ENCODE results near the gene CDKL2. TPM values are rescaled to one million over a fixed set of nuclear protein-coding genes. Genes with fewer than 3 reads are reported as not detected.
A peak's percentile ranks its signal among the peaks of the same experiment; 100 is the strongest.

CDKL2 gene
- total RNA-seq, 1 experiment from 2014 or later: 1.8 TPM

- DNase-seq (ENCODE audit: low read depth): peak; percentile 30
- in situ Hi-C loops (cut with HindIII; ENCODE audit: low pct_unique_long_range_greater_than_20kb, low sequenced_read_pairs): no loop called here
Observed at GRCh38 chr4:75653845-75654503, 23.6 kb upstream of the CDKL2 start.

GRCh38 chr4:75644095-75644494 lies 13.8 kb upstream of the CDKL2 start:
- DNase-seq (ENCODE audit: low read depth): no peak
- in situ Hi-C loops (cut with HindIII; ENCODE audit: low pct_unique_long_range_greater_than_20kb, low sequenced_read_pairs): no loop called here

GRCh38 chr4:75643651-75644050 lies 13.3 kb upstream of the CDKL2 start:
- no peak for DNase-seq (ENCODE audit: low read depth)
- in situ Hi-C loops (cut with HindIII; ENCODE audit: low pct_unique_long_range_greater_than_20kb, low sequenced_read_pairs): no loop called here

- in situ Hi-C loops (cut with HindIII; ENCODE audit: low pct_unique_long_range_greater_than_20kb, low sequenced_read_pairs): no loop called here
- no peak for DNase-seq (ENCODE audit: low read depth)
Observed at GRCh38 chr4:75639124-75639695, 8.9 kb upstream of the CDKL2 start.

- no peak for DNase-seq (ENCODE audit: low read depth)
- in situ Hi-C loops (cut with HindIII; ENCODE audit: low pct_unique_long_range_greater_than_20kb, low sequenced_read_pairs): no loop called here
Observed at GRCh38 chr4:75637827-75638226, 7.5 kb upstream of the CDKL2 start.

GRCh38 chr4:75637176-75637575 lies 6.8 kb upstream of the CDKL2 start:
- DNase-seq (ENCODE audit: low read depth): peak; percentile 44
- in situ Hi-C loops (cut with HindIII; ENCODE audit: low pct_unique_long_range_greater_than_20kb, low sequenced_read_pairs): no loop called here

- in situ Hi-C loops (cut with HindIII; ENCODE audit: low pct_unique_long_range_greater_than_20kb, low sequenced_read_pairs): no loop called here
- DNase-seq (ENCODE audit: low read depth): no peak
Observed at GRCh38 chr4:75634951-75635350, 4.6 kb upstream of the CDKL2 start.

GRCh38 chr4:75634281-75634680 lies 4.0 kb upstream of the CDKL2 start:
- in situ Hi-C loops (cut with HindIII; ENCODE audit: low pct_unique_long_range_greater_than_20kb, low sequenced_read_pairs): no loop called here

GRCh38 chr4:75633846-75634245 lies 3.5 kb upstream of the CDKL2 start:
- DNase-seq (ENCODE audit: low read depth): peak; percentile 12

More at GRCh38 chr4:75634281-75634680, 4.0 kb upstream of the CDKL2 start:
- no peak for DNase-seq (ENCODE audit: low read depth)

GRCh38 chr4:75630937-75631329 lies 605 bp upstream of the CDKL2 start:
- DNase-seq (ENCODE audit: low read depth): no peak
- in situ Hi-C loops (cut with HindIII; ENCODE audit: low pct_unique_long_range_greater_than_20kb, low sequenced_read_pairs): no loop called here

More at GRCh38 chr4:75633846-75634245, 3.5 kb upstream of the CDKL2 start:
- in situ Hi-C loops (cut with HindIII; ENCODE audit: low pct_unique_long_range_greater_than_20kb, low sequenced_read_pairs): no loop called here

GRCh38 chr4:75629239-75629638 lies 1.1 kb downstream of the CDKL2 start:
- DNase-seq (ENCODE audit: low read depth): peak; percentile 55
- in situ Hi-C loops (cut with HindIII; ENCODE audit: low pct_unique_long_range_greater_than_20kb, low sequenced_read_pairs): no loop called here

- peak; percentile 54 for DNase-seq (ENCODE audit: low read depth)
- in situ Hi-C loops (cut with HindIII; ENCODE audit: low pct_unique_long_range_greater_than_20kb, low sequenced_read_pairs): no loop called here
Observed at GRCh38 chr4:75623026-75623425, 7.3 kb downstream of the CDKL2 start.

- in situ Hi-C loops (cut with HindIII; ENCODE audit: low pct_unique_long_range_greater_than_20kb, low sequenced_read_pairs): no loop called here
Observed at GRCh38 chr4:75621715-75622114, 8.6 kb downstream of the CDKL2 start.

GRCh38 chr4:75612306-75612705 lies 18.0 kb downstream of the CDKL2 start:
- no peak for DNase-seq (ENCODE audit: low read depth)
- in situ Hi-C loops (cut with HindIII; ENCODE audit: low pct_unique_long_range_greater_than_20kb, low sequenced_read_pairs): no loop called here

More at GRCh38 chr4:75621715-75622114, 8.6 kb downstream of the CDKL2 start:
- no peak for DNase-seq (ENCODE audit: low read depth)

GRCh38 chr4:75605928-75606327 lies 24.4 kb downstream of the CDKL2 start:
- in situ Hi-C loops (cut with HindIII; ENCODE audit: low pct_unique_long_range_greater_than_20kb, low sequenced_read_pairs): no loop called here
- no peak for DNase-seq (ENCODE audit: low read depth)

- in situ Hi-C loops (cut with HindIII; ENCODE audit: low pct_unique_long_range_greater_than_20kb, low sequenced_read_pairs): no loop called here
- DNase-seq (ENCODE audit: low read depth): no peak
Observed at GRCh38 chr4:75599647-75600046, 30.7 kb downstream of the CDKL2 start.

- in situ Hi-C loops (cut with HindIII; ENCODE audit: low pct_unique_long_range_greater_than_20kb, low sequenced_read_pairs): no loop called here
- peak; percentile 8 for DNase-seq (ENCODE audit: low read depth)
Observed at GRCh38 chr4:75598390-75598789, 31.9 kb downstream of the CDKL2 start.

GRCh38 chr4:75596061-75596460 lies 34.3 kb downstream of the CDKL2 start:
- DNase-seq (ENCODE audit: low read depth): no peak
- in situ Hi-C loops (cut with HindIII; ENCODE audit: low pct_unique_long_range_greater_than_20kb, low sequenced_read_pairs): no loop called here

- DNase-seq (ENCODE audit: low read depth): no peak
- in situ Hi-C loops (cut with HindIII; ENCODE audit: low pct_unique_long_range_greater_than_20kb, low sequenced_read_pairs): no loop called here
Observed at GRCh38 chr4:75593393-75593792, 36.9 kb downstream of the CDKL2 start.

GRCh38 chr4:75584067-75584466 lies 46.3 kb downstream of the CDKL2 start:
- in situ Hi-C loops (cut with HindIII; ENCODE audit: low pct_unique_long_range_greater_than_20kb, low sequenced_read_pairs): no loop called here
- no peak for DNase-seq (ENCODE audit: low read depth)

All from Caki2 (cell line).